ENCODE measurements around the gene ZNF292.
A peak's percentile ranks its signal among the peaks of the same experiment; 100 is the strongest.
"Not testable (repeated sequence)": the region's sequence is repeated elsewhere in the genome, so short reads cannot be mapped to it uniquely, and the experiment has no call there.

ZNF292 gene

DNA sequence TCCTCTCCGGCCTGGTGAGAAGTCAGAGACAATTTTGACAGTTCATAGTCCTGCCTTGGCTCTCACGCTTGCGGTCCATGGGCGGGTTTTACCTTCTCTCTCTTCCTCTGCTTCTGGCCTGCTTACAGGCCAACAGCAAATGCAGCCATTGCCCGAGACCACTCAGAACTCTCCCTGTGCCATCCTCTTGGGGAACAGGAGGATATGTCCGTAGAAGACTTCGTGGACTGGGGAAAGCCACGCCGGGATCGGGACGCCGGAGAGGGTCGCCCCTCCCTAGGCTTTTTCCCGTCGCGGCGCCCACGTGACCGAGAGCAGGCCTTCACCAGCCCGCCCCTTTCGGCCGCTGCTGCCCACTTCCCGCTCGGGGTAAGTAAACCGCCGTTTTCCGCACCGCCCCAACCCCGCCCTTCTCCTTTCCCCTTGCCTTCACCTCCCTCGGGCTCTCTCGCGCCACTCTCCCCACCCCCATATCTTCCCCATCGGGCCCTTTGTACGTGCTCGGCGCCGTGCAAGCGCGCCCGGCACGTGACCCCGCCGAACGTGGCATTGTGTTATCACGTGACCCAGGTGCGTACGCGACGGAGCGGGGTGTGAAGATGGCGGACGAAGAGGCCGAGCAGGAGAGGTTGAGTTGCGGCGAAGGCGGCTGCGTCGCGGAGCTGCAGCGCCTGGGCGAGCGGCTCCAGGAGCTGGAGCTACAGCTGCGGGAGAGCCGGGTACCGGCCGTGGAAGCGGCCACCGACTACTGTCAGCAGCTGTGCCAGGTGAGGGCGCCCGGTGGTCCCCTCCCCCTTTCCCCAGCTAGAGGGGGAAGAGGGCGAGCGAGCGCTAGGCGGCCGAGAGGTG is at the start of gene ZNF292:
Gene ZNF292, plus strand, starts transcription at position 573 of the 849 bp plus-strand sequence. Its CDS starts 27 bp downstream, at position 600.
- peak; percentile 94 for FAIRE-seq

DNA sequence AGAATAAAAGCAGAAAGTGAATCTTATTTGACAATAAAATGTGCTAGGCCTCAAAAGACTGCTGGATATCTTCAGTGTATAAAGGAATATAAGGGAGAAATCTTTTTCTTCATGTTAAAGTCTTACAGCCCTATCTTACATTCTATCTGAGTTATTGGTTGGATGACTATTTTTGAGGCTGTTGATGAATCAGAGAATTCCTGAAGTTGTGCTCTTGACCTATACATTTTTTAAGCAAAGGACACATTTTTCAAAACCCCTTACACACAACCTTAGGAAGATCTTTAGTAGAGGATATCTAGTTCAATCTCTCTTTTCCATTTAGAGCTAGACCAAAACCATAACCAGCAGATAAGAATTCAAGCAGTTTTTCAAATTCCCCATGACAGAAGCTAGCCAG is 49.5 kb upstream of the ZNF292 start:
- no peak for FAIRE-seq

DNA sequence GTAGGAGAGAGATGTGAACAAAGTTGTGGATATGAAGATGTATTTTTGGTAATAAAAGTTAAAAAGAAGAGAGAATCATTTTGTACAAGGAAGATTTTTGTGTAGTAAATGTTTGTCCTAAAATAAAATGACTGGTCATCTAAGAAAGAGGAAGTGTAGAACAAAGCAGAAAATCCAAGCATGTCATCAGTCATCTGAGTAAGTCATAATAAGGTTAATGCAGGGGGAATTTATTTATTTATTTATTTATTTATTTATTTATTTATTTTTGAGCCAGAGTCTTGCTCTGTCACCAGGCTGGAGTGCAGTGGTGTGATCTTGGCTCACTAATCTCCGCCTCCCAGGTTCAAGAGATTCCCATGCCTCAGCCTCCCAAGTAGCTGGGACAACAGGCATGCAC is 44.7 kb upstream of the ZNF292 start:
- no peak for FAIRE-seq

DNA sequence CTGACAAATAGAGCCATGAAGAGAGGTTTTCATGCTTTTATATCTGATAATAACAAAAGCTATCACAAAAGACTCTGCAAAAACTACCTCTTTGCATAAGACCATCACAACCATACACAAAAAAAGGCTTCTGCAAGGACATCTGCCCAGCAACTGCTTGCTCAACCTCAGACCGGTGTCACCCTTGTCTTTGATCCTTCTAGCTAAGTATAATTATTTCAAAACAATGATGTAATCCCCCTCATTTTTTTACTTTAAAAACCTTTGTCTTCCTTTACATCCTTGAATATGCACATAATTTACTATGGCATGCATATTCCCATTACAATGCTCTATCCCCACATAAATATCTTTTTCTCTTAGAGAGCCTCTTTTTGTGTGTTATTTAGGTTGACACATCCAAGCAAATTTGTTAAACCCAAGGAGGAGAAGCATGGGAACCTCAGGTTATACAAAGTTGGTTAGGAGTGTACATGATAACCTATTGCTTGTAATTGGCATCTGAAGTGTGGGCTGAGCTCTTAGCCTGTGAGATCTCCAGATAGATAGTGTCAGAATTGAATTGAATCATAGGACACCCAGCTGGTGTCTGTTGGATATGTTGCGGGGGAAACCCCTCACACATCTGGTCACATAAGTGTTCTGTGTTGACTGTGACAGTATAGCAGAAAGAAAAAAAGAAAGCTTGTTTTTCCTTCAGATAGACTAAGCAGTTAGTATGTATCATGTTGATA is 39.8 kb upstream of the ZNF292 start:
- no peak for FAIRE-seq

DNA sequence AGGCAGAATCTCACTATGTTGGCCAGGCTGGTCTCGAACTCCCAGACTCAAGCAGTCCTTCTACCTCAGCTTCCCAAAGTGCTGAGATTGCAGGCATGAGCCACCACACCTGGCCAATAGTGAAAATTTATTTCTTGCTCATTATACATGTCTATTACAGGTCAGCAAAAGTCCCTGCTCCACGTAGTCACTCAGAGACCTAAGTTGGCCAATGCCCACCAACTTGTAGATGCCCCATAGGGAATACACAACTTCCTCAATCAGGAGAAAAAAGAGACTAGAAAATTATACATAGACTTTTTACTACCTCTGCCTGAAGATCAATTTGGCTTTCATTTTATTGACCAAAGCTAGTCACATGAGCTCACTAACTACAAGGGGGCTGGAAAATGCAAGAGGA is 38.4 kb upstream of the ZNF292 start:
- FAIRE-seq: no peak

DNA sequence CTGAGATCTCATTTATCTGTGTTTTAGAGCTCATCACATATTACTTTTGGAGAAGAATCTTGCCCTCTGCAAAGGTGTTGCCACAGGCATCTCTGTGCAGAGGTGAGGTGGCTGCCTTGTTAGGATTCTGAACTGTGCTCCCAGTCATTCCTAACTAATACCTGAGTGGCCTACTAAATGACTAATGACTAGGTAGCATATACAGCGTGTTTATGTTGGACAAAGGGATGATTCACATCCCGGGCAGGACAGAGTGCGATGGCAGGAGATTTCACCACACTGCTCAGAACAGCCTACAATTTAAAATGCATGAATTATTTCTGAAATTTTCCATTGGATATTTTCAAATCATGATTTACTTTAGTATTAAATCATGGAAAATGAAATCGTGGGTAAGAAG is 37.3 kb upstream of the ZNF292 start:
- FAIRE-seq: no peak

DNA sequence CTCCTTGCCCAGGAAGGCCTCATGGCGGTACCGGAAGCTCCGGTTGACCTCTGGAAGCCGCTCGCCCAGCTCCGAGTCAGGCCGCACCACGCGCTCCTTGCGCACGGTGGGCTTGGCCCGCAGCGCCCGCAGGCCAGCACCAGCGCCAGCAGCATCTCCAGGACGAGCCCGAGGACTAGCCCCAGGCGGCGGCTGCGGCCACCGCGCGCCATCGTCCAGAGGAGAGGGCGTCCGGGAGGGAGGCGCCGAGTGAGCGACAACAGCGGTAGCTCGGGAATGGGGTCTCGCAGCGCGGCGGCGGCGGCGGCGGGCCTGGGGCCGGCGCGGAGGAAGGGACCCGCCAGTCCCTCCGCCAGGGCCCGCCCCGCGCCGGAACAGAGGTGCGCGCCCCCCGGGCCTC is 32.9 kb upstream of the ZNF292 start:
- no peak for FAIRE-seq

DNA sequence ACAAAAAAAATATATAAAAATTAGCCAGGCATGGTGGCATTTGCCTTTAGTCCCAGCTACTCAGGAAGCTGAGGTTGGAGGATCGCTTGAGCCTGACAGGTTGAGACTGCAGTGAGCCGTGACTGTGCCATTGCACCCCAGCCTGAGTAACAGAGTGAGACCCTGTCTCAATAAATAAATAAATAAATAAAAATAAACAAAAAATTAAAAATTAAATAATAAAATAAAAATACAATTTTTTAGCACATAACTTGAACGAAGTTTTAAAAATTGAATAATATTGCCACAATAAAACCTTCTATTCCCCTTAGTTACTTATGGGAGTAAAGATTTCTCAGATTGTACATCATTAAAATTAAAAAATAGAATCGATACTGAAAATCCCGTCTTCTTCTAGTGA is 31.3 kb upstream of the ZNF292 start:
- no peak for FAIRE-seq

DNA sequence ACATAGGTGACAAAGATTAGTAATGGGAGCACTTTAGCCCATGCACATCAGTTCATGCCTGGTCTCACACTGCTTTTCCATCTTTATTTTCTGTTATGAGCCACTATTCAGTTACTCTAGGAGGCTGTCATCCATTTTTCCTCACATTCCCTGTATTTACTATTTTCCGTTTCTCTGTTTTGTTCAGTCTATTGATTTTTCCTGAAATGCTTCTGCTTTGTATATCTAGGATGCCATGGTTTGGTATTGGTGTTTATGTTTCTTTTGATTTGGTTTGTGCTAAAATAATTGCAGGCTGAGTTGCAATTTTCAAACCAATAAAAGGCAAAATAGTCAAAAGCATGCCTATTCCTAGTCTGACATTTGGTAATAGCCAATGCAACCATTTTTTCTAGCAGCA is 28.9 kb upstream of the ZNF292 start:
- FAIRE-seq: no peak

DNA sequence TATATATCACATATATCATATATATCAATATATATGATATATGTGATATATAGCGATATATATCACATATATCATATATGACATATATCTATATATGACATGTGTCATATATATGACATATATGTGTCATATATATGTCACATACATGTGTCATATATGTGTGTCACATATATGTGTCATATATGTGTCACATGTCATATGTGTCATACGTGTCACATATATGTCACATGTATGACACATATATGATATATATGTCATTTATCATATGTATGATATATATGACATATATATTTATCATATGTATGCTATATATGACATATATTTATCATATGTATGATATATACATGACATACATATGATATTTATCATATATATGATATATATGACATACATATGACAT is 27.6 kb upstream of the ZNF292 start:
- FAIRE-seq: no peak

DNA sequence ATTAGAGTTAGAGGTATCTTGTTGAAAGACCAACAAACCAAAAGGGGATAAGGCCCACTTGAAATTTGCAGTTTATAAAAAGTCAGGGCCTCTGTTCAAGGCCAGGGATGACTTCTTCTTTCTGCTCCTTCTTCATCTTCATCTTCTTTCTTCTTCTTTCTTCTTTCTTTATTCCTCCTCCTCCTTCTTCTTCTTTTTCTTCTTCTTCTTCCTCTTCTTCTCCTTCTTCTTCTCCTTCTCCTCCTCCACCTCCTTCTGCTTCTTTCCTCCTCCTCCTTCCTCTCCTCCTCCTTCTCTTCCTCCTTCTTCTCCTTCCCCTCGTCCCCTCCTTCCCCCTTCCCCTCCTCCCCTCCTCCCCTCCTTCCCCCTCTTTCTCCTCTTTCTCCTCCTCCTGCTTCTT is 18.4 kb upstream of the ZNF292 start:
- FAIRE-seq: no peak

DNA sequence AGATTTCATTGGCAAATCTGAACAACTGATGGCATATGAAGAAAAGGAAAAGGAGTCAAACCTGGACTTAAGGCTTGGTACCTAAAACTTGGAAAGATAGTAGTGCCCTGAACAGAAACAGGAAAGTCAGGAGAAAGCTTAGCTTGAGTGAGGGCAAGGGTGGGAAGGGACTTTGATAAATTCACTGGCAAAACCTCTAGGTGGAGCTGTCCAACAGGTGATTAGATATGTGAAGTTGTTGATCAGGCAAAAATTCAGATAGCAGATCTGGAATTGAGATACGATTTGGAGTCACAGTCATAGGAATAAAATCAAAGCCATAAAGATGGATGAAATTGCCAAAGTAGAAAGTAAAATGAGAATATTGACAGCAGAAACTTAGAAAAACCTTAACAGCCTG is 16.1 kb upstream of the ZNF292 start:
- FAIRE-seq: peak; percentile 93

DNA sequence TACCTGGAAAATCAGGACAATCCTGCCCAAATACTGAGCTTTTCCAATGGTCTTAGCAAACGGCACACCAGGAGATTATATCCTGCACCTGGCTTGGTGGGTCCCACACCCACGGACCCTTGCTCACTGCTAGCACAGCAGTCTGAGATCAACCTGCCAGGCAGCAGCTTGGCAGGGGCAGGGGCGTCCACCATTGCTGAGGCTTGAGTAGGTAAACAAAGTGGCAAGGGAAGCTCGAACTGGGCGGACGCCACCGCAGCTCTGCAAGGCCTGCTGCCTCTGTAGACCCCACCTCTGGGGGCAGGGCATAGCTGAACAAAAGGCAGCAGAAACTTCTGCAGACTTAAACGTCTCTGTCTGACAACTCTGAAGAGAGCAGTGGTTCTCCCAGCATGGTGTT is 15.4 kb upstream of the ZNF292 start:
- not testable (repeated sequence) for FAIRE-seq

DNA sequence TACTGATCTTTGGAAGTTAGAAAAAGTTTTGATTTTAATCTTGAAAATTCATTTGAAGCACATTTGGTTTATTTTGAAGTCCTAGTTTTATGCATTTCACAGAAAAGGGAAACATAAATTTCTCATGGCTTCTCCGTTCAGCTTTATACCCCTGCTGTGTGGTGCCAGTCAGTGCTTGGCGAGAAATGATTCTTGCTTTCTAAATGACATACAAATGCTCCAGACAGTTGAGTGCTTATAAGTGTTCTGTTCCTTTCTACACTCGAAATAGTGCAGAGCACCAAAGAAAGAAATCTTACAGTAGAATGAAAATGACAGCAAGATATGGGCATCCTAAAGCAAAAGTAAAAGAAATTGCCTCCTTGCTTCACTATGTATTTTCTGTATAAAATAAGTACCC is 9.0 kb upstream of the ZNF292 start:
- FAIRE-seq: no peak

DNA sequence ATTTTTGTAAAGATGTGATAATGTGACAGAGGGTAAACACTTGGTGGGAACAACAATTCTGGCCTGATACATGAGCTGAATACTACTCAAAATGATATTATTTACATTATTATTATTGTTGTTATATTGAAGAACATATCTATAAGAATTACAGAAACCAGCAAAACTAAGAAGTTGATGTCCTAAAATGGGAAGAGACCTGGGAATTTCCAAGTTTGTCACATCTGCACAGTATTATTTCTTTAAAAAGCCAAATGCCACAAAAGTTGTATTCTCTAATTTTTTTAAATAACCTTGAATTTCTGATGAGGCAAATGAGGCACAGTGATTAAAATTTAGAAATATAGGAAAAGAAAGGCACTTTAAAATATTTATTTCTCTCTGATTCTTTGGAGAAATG is 5.0 kb upstream of the ZNF292 start:
- no peak for FAIRE-seq

DNA sequence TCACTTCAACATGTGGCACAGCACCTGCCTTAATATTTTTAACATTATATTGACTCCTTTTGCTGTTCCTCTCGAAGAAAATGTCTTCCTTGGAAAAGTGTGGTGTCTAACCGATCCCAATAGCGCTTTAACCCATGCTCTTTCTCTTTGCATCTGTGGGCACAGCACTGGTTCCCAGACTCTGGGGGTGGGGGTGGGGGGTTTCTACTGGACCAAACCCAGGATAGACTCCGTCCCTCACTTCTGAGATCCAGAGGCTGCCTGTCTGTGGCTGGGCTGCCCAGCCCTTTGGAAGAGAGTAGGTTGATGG is 3.9 kb upstream of the ZNF292 start:
- no peak for FAIRE-seq

DNA sequence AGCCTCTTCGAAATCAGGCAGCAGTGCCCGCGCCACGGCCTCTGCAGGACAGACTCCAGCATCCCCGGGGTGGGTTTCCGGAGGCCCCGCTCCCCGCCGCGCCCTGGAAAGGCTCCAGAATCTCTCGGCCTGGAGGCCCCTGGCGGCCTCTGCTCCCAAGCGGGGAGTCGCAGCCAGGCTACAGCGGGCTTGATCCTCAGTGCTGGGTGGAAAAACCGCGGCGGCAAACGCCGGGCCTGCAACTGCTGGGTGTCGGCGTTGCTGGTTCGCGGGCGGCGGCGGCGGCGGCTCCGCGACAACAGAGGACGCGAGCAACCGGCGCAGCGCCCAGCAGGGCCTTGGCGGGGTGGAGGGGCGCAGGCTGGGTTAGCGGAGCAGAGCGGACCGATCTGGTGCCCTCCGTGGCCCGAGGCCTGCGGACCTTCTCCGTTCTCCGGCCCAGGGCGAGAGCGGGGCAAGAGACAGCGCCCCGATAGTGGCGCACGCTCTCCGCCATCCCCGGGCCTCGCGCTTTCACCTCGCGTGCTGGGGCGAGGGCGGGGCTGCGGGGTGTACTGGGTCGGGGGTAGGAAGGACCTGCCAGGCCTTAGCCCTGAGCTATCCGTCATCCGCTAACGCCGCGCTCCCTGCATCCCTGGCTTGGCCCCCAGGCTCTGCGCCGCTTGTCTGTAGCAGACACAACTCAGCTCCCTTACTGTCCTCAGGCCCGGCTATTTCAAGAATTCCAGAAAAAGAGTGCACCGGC is 3.4 kb upstream of the ZNF292 start:
- FAIRE-seq: no peak

DNA sequence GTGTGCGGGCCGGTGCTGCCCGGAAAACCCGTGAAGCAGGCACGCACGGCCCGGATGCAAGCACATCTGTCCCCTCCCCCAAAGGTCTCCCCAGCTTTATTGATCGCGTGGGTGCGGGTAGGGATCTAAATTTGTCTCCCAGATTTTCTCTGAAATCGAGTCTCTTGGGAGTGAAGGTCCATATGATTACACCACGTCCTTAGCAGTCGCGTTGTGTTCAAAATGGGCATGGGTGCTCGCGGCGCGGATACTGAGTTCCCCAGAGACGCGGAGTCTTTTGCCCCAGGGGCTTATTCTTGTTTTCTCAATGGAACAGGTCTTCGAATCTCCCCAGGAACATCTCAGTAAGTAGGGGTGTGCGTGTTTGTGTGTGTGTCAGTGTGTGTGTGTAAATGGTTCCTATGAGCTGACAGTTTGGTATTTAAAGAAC is 2.8 kb upstream of the ZNF292 start:
- no peak for FAIRE-seq

DNA sequence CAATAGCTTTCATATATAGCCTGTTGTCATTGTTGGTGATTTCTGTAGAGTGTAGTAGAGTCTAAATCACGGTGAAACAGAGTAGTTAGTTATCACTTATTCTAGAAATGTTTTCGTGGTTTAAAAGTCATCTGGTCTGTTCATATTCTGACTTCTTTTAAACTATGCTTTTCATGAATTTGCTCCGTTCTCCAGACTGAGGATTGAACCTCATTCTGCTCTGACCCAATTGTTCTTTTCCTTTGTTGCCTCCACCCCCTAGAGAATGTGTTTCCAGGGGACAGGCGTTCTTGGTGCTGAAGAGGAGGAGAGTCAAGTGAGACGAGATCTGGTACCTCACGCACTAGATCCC is 748 bp upstream of the ZNF292 start:
- FAIRE-seq: peak; percentile 42

DNA sequence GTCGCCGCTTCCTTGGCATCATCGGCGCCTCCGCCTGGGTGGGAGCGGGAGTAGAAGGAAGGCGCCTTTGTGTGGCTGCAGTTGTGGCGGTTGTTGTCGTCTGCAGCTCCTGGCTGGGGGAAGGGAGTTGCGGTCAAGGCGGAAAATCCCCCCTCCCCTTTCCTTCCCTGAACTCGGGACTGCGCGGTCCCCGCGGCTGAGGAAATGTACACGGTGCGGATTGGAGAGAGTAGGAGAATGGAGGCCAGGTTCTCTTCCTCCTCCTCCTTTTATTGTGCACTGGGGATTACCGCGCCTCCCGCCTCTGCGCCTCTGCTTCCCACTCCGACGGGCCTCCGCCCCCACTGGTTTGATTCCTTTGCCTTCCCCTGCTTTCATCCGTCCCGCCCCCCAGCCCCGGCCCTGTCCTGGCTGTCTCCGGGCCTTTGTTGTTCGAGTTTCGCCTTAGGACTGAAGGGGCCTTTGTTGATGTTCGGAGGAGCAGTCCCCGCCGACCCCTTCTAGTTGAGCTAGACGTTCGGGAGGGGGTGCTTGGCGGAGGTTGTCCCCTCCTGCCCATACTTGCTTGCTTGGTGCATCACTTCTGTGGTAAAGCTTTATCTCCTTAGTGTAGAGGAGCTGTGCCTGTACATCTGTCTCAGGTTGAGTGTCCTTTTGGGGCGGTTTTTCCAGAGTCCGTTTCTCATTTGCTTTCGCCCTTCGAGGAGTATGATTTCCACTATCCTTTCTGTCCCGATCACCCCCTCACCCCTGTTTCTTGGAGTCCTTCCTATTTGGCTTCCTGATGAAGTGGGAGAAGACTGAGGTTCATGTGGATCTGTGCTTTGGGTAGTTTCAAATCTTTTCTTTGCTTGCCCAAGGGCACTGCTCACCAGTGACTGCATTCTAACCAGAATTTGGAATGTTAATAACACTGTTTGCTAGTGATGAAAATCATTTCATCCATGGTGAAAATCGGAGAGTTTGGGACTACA is 764 bp downstream of the ZNF292 start:
- no peak for FAIRE-seq

DNA sequence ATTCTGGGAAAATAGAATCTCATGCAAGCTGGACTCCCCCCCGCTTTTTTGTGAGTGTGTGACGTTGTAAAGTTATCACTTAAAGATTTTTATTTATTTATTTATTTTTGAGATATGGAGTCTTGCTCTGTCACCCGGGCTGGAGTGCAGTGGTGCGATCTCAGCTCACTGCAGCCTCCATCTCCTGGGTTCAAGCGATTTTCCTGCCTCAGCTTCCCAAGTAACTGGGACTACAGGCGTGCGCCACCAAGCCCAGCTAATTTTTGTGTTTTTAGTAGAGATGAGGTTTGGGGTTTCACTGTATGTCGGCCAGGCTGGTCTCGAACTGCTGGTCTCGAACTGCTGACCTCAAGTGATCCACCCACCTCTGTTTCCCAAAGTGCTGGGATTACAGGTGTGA is 2.2 kb downstream of the ZNF292 start:
- not testable (repeated sequence) for FAIRE-seq

DNA sequence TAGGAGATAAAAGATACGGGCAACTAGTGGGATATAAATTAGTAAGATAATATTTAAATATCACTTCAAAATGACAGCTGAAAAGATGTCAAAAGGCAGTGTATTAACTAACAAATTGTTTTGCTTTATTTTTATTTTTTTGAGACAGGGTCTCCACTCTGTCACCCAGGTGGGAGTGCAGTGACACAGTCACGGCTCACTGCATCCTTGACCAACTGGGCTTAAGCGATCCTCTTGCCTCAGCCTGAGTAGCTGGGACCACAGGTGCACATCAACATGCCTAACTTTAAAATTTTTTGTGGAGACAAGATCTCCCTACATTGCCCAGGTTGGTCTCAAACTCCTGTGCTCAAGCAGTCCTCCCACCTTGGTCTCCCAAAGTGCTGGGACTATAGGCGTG is 5.9 kb downstream of the ZNF292 start:
- no peak for FAIRE-seq

DNA sequence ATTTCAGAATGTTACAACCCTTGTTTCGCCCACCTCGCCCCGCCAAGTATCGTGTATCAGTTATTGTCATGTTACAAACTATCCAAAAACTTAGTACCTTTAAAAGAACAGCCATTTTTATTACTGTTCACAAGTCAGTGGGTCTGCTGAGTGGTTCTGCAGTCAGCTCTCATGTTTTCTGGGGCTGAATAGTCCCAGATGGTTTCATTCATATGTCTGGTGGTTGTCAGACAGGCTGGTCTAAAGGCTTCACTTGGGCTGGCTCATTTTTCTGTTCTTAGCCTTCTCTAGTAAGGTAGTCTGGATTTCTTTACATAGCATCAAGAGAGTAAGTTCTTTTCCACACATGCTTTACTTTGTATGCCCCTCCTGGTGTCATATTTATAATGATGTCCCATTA is 8.6 kb downstream of the ZNF292 start:
- FAIRE-seq: no peak
